NCI-H2196 (cell line): ENCODE data around the gene ING1.
A peak's percentile ranks its signal among the peaks of the same experiment; 100 is the strongest.
"Not testable (repeated sequence)": the region's sequence is repeated elsewhere in the genome, so short reads cannot be mapped to it uniquely, and the experiment has no call there.

Experiments
- DNase-seq: peaks from one replicate; lab custom pipeline; 2025; ENCODE audit not compliant: unreplicated experiment; lab: John Stamatoyannopoulos, UW

ING1 gene

GRCh38 chr13:110690516-110690915 is 23.0 kb upstream of the ING1 start:
- DNase-seq, result no peak

- DNase-seq, result not testable (repeated sequence)
Observed at GRCh38 chr13:110695774-110696173, 17.7 kb upstream of the ING1 start.

- no peak for DNase-seq
Observed at GRCh38 chr13:110696776-110697175, 16.7 kb upstream of the ING1 start.

GRCh38 chr13:110697842-110698241 is 15.7 kb upstream of the ING1 start:
- no peak for DNase-seq

GRCh38 chr13:110698689-110699088 is 14.8 kb upstream of the ING1 start:
- DNase-seq, result no peak

- DNase-seq, result no peak
Observed at GRCh38 chr13:110699148-110700145, 14.1 kb upstream of the ING1 start.

- no peak for DNase-seq
Observed at GRCh38 chr13:110700186-110700585, 13.3 kb upstream of the ING1 start.

GRCh38 chr13:110700641-110701040 is 12.9 kb upstream of the ING1 start:
- no peak for DNase-seq

GRCh38 chr13:110701061-110701460 is 12.4 kb upstream of the ING1 start:
- DNase-seq, result not testable (repeated sequence)

- no peak for DNase-seq
Observed at GRCh38 chr13:110702089-110702488, 11.4 kb upstream of the ING1 start.

- DNase-seq, result no peak
Observed at GRCh38 chr13:110702591-110703526, 10.6 kb upstream of the ING1 start.

GRCh38 chr13:110705356-110705825 is 8.1 kb upstream of the ING1 start:
- DNase-seq, result no peak

GRCh38 chr13:110705826-110706569 is 7.5 kb upstream of the ING1 start, which contains the start of gene CARS2:
TSS of gene CARS2 (minus strand) at chr13:110706116. CDS start at chr13:110706093, 23 bp downstream.
- DNase-seq, result peak; percentile 79

- no peak for DNase-seq
Observed at GRCh38 chr13:110706570-110707372, 6.7 kb upstream of the ING1 start.

- peak; percentile 83 for DNase-seq
Observed at GRCh38 chr13:110712081-110712848, 1.2 kb upstream of the ING1 start.

- peak; percentile 90 for DNase-seq
Observed at GRCh38 chr13:110712849-110713641, 455 bp upstream of the ING1 start.

- no peak for DNase-seq
Observed at GRCh38 chr13:110713981-110714796, 689 bp downstream of the ING1 start.
